Activated CD8-positive, alpha-beta T cell treated with anti-CD3 and anti-CD28 coated beads for 36 hours (primary cell): ENCODE results near the gene XPC. TPM values are rescaled to one million over a fixed set of nuclear protein-coding genes. Genes with fewer than 3 reads are reported as not detected.

ENCODE experiments used
- ATAC-seq: fragments of 200-7000 bp; cut with Tn5 transposase; one replicate; pipeline ENCODE4 v1.10.0; 2021; ENCODE audit warnings: mild to moderate bottlenecking, moderate library complexity
- CTCF ChIA-PET: fragments of 350-600 bp; sonication (Branson Sonifier 250); formaldehyde crosslinking; loops from one replicate; lab custom pipeline; 2021; ENCODE audit warnings: antibody characterized with exemption; lab: Charles Lee
- POLR2A ChIA-PET: fragments of 350-600 bp; sonication (Branson Sonifier 250); formaldehyde crosslinking; loops from one replicate; lab custom pipeline; 2021; ENCODE audit warnings: antibody characterized with exemption; lab: Charles Lee
- DNase-seq: peaks from one replicate; pipeline ENCODE4 v3.0.0-alpha.2; 2020
- H3K27ac Mint-ChIP-seq: one replicate; pipeline ENCODE4 v1.8.0; 2021; ENCODE audit warnings: mild to moderate bottlenecking, mixed read lengths
- H3K27me3 Mint-ChIP-seq: one replicate; pipeline ENCODE4 v1.8.0; 2021; ENCODE audit warnings: mixed read lengths
- H3K36me3 Mint-ChIP-seq: one replicate; pipeline ENCODE4 v1.8.0; 2021; ENCODE audit warnings: low read depth, mixed read lengths
- H3K4me1 Mint-ChIP-seq: one replicate; pipeline ENCODE4 v1.8.0; 2021; ENCODE audit warnings: low read depth, mixed read lengths
- H3K4me3 Mint-ChIP-seq: one replicate; pipeline ENCODE4 v1.8.0; 2021; ENCODE audit warnings: mild to moderate bottlenecking, moderate library complexity, mixed read lengths
- H3K9me3 Mint-ChIP-seq: one replicate; pipeline ENCODE4 v1.8.0; 2021; ENCODE audit warnings: mixed read lengths
- CTCF ChIP-seq: fragments of 200-600 bp; IDR thresholded peaks from one replicate; pipeline ENCODE4 v1.8.0; 2022; ENCODE audit warnings: antibody characterized with exemption, mild to moderate bottlenecking
- intact Hi-C: fragments of 100-400 bp; cut with micrococcal nuclease; formaldehyde crosslinking; loops from one replicate; pipeline ENCODE4 v1.10.0; 2022
- total RNA-seq, 2 experiments: library from RNA; stranded (reverse); gene quantifications; one replicate each; pipeline ENCODE4 v1.2.3, GENCODE V29; 2021

Gene XPC
- total RNA-seq, 2 experiments from 2014 or later: 23.5 to 24.8 TPM

- Mint-ChIP-seq H3K4me1 (peaks cover 43% of the 10 kb centered on the region), H3K4me3 (no peak overlapping the region), H3K27me3 (no peaks in the 10 kb centered on the region), H3K27ac (peak overlapping the region; percentile 85), H3K36me3 (peaks cover 27% of the 10 kb centered on the region), H3K9me3 (no peaks in the 10 kb centered on the region)
- TF ChIP-seq CTCF: no peak
- DNase-seq (no peak), ATAC-seq (no peak)
- intact Hi-C loops: loop anchor here (5.0 kb wide), 1 partner anchor 36 kb away; the partner anchor contains the start of genes LSM3 and XPC
- ChIA-PET CTCF (interaction anchor here (1.5 kb wide), 1 partner anchor 37 kb away, joined by 5 read pairs; the partner anchor contains the start of genes LSM3 and XPC), POLR2A (interaction anchor here (1.2 to 2.0 kb wide), 3 partner anchors 10 to 38 kb away, joined by 4 to 5 read pairs (median 4); partner anchors contain the start of genes LSM3 and XPC)
Observed at GRCh38 chr3:14141144-14141543, 37.3 kb downstream of the XPC start.

GRCh38 chr3:14140668-14141067 is 37.7 kb downstream of the XPC start:
- ATAC-seq (no peak), DNase-seq (no peak)
- no peak for TF ChIP-seq CTCF
- no peak overlapping the region for H3K4me3 Mint-ChIP-seq
- H3K9me3 Mint-ChIP-seq: no peaks in the 10 kb centered on the region
- POLR2A ChIA-PET: interaction anchor here (1.0 to 2.0 kb wide), 4 partner anchors 10 to 38 kb away, joined by 3 to 4 read pairs (median 4); partner anchors contain the start of genes LSM3 and XPC
- no peaks in the 10 kb centered on the region for H3K27me3 Mint-ChIP-seq
- H3K27ac Mint-ChIP-seq: no peak overlapping the region
- peaks cover 41% of the 10 kb centered on the region for H3K4me1 Mint-ChIP-seq
- CTCF ChIA-PET: interaction anchor here (1.5 kb wide), 1 partner anchor 38 kb away, joined by 5 read pairs; the partner anchor contains the start of genes LSM3 and XPC
- H3K36me3 Mint-ChIP-seq: peaks cover 30% of the 10 kb centered on the region
- intact Hi-C loops: loop anchor here (5.0 kb wide), 1 partner anchor 37 kb away; the partner anchor contains the start of genes LSM3 and XPC

- Mint-ChIP-seq H3K9me3 (no peaks in the 10 kb centered on the region), H3K36me3 (peaks cover 27% of the 10 kb centered on the region), H3K27ac (peak overlapping the region; percentile 43), H3K4me3 (no peak overlapping the region), H3K27me3 (no peaks in the 10 kb centered on the region), H3K4me1 (peaks cover 36% of the 10 kb centered on the region)
- CTCF ChIA-PET: no interaction called here
- intact Hi-C loops: loop anchor here (5.0 kb wide), 1 partner anchor 38 kb away; the partner anchor contains the start of genes LSM3 and XPC
- ATAC-seq (no peak), DNase-seq (no peak)
- POLR2A ChIA-PET: interaction anchor here (1.0 kb wide), 2 partner anchors 9 to 14 kb away, joined by 3 to 4 read pairs; no protein-coding TSS in a partner anchor
- TF ChIP-seq CTCF: no peak
Observed at GRCh38 chr3:14139771-14140170, 38.6 kb downstream of the XPC start.

GRCh38 chr3:14138878-14139655 is 39.3 kb downstream of the XPC start:
- Mint-ChIP-seq H3K9me3 (no peaks in the 10 kb centered on the region), H3K36me3 (peaks cover 27% of the 10 kb centered on the region), H3K4me3 (no peak overlapping the region), H3K27me3 (no peaks in the 10 kb centered on the region), H3K27ac (peak overlapping the region; percentile 43), H3K4me1 (peaks cover 29% of the 10 kb centered on the region)
- intact Hi-C loops: no loop called here
- POLR2A ChIA-PET: interaction anchor here (0.5 to 2.8 kb wide), 3 partner anchors 12 to 14 kb away, joined by 3 to 9 read pairs (median 3); partner anchors contain the start of genes CHCHD4 and TMEM43
- CTCF ChIA-PET: no interaction called here
- DNase-seq: no peak
- no peak for TF ChIP-seq CTCF
- ATAC-seq: no peak
